ENCODE measurements around the gene CALHM1.
"Not testable (repeated sequence)": the region's sequence is repeated elsewhere in the genome, so short reads cannot be mapped to it uniquely, and the experiment has no call there.

CALHM1 gene, protein sequence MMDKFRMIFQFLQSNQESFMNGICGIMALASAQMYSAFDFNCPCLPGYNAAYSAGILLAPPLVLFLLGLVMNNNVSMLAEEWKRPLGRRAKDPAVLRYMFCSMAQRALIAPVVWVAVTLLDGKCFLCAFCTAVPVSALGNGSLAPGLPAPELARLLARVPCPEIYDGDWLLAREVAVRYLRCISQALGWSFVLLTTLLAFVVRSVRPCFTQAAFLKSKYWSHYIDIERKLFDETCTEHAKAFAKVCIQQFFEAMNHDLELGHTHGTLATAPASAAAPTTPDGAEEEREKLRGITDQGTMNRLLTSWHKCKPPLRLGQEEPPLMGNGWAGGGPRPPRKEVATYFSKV

DNA sequence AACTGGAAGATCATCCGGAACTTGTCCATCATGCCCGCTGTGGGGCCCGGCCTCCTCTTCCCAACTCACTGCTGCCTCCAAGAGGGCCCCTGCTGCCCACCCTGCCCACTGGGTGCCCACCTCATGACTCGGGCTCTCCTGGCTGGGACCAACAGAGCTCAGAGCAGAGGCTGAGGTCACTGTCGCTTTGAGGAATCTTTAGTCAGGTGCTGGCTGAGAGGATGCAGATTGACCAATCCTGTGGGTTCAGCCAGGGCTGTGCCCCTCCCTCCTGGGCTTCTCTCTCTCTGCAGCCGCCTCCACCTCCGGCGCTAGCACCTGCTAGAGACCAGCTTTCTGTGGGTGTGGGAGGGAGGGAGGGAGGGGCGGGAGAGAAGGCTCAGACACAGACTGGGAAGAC lies at the start of gene CALHM1:
Gene CALHM1 (minus strand): TSS at position 181 of the 400 bp plus-strand sequence. CDS start 149 bp downstream, at position 32.
- no peak for DNase-seq

DNA sequence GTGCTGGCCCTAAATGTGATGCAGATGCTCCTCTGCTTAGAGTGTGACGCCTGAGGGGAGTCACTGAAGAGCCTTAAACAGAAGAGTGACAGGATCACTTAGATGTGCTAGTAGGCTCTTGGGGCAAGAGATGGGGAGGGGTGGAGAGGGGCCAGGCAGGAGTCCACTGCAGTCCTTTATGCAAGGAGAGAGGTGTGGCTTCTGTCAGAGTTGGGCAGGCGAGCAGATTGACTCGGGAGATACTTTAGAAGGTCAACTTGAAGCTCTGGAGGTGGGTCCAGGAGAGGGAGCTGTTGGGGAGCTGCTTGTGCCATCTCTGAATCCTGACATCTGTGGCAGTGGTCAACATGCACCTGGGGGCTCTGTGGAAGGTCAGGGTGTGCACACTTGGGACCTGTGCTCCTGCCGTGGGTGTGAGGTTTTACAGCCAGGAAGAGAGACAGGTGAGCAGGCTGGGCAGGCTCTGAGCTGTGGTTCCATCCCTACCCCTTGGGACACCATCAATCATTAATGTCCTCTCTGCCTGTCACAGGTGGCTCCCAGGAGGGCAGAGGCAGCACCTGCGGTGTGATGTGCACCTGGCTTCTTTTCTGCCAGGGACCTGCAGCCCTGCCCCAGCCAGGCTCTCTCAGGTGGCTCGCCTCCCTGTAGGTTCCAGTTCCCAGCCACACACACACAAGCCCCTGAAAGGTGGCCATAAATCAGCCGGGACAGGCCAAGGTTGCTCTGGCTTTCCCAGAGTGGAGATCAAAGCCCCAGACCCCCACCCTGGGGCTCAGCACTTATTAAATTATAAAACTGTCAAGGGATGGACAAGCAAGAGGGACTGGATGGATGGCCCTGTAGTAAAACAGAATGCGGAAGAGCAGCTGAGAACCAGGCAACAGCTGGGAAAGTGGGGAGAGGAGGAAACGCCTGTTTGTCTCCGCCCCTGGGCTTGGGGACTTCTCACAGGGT lies 48.8 kb upstream of the CALHM1 start:
- DNase-seq: no peak

GRCh38 chr10:103506061-103506460 lies 47.4 kb upstream of the CALHM1 start:
- DNase-seq: no peak

- no peak for DNase-seq
Measured at GRCh38 chr10:103504181-103504783, 45.6 kb upstream of the CALHM1 start.

- not testable (repeated sequence) for DNase-seq
Measured at GRCh38 chr10:103503777-103504176, 45.1 kb upstream of the CALHM1 start.

GRCh38 chr10:103502849-103503660 lies 44.4 kb upstream of the CALHM1 start:
- no peak for DNase-seq

GRCh38 chr10:103501186-103501585 lies 42.5 kb upstream of the CALHM1 start:
- no peak for DNase-seq

DNA sequence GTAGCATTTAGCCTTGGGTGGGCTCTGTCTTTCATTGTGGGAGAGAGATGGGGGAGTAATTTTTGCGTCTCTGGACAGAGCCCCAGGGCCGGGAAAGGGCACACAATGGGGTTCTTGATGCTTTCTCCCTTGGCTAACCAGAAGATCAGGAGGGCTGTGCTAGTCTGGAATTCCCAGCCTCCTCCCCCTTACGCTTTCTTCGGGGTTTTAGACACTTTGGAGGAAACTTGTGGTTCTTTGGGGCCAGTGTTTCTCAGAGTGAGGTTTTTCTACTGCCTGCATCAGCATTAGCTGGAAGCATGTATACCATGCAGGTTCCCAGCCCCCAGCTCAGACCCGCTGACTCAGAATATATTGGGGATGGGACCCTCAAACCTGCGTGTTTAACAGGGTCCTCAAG lies 41.8 kb upstream of the CALHM1 start:
- no peak for DNase-seq

GRCh38 chr10:103499881-103500280 lies 41.2 kb upstream of the CALHM1 start:
- no peak for DNase-seq

DNA sequence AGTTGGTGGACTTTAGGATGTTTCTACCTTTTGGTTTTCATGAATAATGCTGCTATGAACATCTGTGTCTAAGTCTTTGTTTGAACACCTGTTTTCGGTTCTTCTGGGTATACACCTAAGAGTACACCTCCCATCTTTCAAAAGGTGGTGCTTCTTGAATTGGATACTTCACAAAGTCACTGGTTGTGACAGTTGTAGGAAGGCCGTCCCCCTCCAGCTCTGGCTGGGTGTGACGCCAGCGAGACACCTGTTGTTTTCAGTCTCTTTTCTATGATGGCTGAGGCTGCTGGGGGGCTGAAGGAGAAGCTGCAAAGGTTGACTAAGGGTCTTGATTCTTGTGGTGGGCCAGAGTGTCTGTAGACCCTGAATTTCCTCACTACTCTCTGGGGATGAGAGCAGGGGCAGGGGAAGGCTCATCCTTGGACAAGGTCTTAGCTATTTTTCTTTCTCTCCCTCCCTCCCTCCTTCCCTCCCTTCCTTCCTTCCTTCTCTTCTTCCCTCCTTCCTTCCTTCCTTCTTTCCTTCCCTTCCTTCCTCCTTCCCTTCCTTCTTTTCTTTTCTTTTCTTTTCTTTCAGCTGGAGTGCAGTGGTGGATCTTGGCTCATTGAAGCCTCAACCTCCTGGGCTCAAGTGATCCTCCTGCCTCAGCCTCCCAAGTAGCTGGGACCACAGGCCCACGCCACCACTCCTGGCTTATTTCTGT lies 40.4 kb upstream of the CALHM1 start:
- no peak for DNase-seq

- no peak for DNase-seq
Measured at GRCh38 chr10:103497161-103497915, 38.6 kb upstream of the CALHM1 start.

DNA sequence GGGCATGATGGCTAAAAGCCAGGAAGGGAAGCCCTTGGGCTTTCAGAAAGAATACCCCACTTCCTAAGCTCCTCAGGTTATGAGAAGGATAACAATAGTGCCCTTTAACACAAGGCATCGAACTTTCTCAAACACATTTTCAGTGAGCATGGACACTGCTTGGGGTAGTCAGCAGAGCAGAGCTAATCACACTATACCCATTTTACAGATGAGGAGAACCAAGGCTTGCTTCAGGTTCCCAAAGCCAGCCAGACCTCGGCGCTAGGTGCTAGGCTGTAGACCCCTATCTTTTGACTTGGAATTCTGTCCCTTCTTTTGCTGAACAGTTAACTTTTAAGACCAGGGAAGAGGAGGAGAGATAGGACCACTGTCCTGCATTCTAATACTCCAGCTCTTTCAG lies 36.6 kb upstream of the CALHM1 start:
- no peak for DNase-seq

GRCh38 chr10:103493916-103494877 lies 35.5 kb upstream of the CALHM1 start:
- no peak for DNase-seq

GRCh38 chr10:103493362-103493915 lies 34.7 kb upstream of the CALHM1 start, which contains the start of gene NEURL1:
NEURL1 (plus strand) TSS chr10:103493705; CDS start chr10:103494388, 683 bp downstream.
- peak in 1 of 2 donors; percentile 20 for DNase-seq

DNA sequence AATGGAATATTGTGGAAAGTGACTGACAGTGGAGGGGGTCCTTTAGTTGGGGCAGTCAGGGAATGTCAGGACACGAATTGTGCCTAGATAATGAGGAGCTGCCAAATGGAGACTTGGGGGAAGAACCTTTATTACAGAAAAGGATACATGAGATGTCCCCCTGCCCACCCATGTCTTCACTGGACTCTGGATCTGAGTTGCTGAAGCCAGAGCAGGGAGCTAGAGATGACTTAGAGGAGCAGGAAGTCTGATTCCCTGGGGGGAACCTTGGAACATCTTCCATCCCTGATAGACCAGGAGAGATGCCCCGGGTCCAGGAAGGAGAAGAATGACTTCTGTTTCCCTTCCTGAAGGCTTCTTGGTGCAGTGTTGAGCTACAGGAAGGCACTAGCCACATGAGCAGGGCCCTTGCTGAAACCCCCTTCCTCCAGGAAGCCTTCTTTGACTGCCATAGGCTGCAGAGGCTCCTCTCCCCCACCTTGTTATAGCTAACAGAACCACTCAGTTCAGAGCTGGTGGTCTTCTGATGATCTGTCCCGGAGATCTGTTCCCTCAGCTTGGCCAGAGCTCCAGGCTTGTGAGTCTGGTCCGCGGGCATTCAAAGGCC lies 34.1 kb upstream of the CALHM1 start:
- no peak for DNase-seq

DNA sequence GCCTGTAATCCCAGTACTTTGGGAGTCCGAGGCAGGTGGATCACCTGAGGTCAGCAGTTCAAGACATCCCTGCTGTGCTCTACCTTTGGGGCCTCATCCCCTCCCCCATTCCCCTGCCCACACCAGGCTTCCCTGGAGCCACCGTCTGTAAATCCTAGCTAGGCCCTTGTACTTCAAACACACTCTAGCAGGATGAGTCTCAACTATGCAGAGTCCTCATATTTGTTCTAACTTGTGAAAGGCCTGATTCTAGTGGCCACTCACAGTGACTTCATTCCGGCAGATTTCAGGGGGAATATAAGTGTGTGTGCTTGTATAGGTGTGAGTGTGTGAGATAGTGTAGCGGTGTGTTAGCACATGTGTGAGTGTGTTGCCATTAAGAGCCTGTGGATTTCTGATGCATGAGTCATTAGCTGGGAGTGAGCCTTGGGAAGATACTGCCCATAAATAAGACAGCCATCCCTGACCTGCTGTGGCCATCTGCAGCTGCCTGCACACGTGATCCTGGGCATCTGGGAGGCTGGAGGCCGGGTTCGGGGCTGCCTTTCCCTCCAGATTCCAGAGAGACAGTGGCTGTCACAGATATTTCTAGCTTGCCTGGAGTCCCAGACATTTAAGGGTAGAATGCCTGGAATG lies 33.1 kb upstream of the CALHM1 start:
- no peak for DNase-seq

DNA sequence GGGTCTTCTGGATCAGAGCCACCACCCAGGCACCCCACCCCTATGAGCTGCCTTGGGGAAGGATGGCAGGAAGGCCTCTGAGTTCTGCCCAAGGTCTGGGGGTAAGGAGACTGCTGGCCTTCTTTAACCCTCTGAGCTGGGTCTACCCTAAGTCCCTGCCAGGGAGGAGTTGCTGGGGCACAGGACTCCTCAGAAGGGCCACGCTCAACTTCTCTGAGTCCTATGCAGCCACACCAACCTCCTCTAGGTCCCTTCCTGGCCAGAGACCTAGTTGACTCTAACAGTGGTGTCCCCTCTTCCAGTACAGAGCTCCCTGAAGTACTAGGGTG lies 32.2 kb upstream of the CALHM1 start:
- no peak for DNase-seq

GRCh38 chr10:103487410-103487708 lies 28.7 kb upstream of the CALHM1 start:
- no peak for DNase-seq
